Panc1 (cell line): ENCODE results near the gene TEAD4.

ENCODE experiments used
- TF ChIP-seq, protein P1 (sequence below): fragments of 450-650 bp; IDR thresholded peaks from 2 replicates; pipeline ENCODE4 v1.5.1; 2017; ENCODE audit warnings: mild to moderate bottlenecking
- TF ChIP-seq, protein P2 (sequence below), 2 experiments: IDR thresholded peaks; 2 replicates each; pipeline ENCODE4 v1.6.1; 2011 to 2012; ENCODE audit warnings: low read depth in 2 of 2, control low read depth in 1 of 2, low read length in 1 of 2, mild to moderate bottlenecking in 1 of 2, moderate library complexity in 1 of 2; ENCODE audit not compliant: insufficient read depth in 1 of 2

DNA sequence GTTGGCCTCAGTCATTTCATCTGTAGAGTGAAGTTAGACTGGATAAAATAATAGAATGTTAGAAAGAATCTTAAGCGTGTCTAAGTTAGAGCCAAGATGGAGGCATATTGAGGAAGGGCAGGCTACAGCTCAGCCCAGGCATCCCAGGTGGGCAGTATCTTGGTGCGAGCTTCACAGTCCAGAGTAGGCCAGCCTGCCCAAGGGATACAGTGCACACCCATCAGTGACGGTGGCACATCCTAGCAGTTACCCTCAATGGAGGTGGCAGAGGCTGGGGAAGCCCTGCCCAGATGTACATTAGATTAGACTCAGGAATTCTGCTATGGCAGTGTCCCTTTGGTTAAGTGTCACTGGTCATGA lies 47.0 kb upstream of the TEAD4 start:
- TF ChIP-seq, protein P1, sequence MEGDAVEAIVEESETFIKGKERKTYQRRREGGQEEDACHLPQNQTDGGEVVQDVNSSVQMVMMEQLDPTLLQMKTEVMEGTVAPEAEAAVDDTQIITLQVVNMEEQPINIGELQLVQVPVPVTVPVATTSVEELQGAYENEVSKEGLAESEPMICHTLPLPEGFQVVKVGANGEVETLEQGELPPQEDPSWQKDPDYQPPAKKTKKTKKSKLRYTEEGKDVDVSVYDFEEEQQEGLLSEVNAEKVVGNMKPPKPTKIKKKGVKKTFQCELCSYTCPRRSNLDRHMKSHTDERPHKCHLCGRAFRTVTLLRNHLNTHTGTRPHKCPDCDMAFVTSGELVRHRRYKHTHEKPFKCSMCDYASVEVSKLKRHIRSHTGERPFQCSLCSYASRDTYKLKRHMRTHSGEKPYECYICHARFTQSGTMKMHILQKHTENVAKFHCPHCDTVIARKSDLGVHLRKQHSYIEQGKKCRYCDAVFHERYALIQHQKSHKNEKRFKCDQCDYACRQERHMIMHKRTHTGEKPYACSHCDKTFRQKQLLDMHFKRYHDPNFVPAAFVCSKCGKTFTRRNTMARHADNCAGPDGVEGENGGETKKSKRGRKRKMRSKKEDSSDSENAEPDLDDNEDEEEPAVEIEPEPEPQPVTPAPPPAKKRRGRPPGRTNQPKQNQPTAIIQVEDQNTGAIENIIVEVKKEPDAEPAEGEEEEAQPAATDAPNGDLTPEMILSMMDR: no peak
- TF ChIP-seq, protein P2, sequence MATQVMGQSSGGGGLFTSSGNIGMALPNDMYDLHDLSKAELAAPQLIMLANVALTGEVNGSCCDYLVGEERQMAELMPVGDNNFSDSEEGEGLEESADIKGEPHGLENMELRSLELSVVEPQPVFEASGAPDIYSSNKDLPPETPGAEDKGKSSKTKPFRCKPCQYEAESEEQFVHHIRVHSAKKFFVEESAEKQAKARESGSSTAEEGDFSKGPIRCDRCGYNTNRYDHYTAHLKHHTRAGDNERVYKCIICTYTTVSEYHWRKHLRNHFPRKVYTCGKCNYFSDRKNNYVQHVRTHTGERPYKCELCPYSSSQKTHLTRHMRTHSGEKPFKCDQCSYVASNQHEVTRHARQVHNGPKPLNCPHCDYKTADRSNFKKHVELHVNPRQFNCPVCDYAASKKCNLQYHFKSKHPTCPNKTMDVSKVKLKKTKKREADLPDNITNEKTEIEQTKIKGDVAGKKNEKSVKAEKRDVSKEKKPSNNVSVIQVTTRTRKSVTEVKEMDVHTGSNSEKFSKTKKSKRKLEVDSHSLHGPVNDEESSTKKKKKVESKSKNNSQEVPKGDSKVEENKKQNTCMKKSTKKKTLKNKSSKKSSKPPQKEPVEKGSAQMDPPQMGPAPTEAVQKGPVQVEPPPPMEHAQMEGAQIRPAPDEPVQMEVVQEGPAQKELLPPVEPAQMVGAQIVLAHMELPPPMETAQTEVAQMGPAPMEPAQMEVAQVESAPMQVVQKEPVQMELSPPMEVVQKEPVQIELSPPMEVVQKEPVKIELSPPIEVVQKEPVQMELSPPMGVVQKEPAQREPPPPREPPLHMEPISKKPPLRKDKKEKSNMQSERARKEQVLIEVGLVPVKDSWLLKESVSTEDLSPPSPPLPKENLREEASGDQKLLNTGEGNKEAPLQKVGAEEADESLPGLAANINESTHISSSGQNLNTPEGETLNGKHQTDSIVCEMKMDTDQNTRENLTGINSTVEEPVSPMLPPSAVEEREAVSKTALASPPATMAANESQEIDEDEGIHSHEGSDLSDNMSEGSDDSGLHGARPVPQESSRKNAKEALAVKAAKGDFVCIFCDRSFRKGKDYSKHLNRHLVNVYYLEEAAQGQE (IDR thresholded peaks at IDR 0.05; ENCODE audit: insufficient read depth in 1 of 2, low read depth in 2 of 2, low read length in 1 of 2): no peak
